HUES48 (cell line): ENCODE data around the gene TSPAN17.

ENCODE experiments used
- H3K27ac ChIP-seq: one replicate; pipeline ENCODE4 v1.7.0; 2013; ENCODE audit warnings: low read depth, low read length, inconsistent platforms
- H3K27me3 ChIP-seq: 2 replicates; pipeline ENCODE4 v1.6.1; 2013; ENCODE audit warnings: mild to moderate bottlenecking, low read length; ENCODE audit not compliant: control insufficient read depth, insufficient read depth
- H3K36me3 ChIP-seq: 2 replicates; pipeline ENCODE4 v1.6.1; 2013; ENCODE audit warnings: low read length; ENCODE audit not compliant: control insufficient read depth, insufficient read depth
- H3K4me1 ChIP-seq: 2 replicates; pipeline ENCODE4 v1.6.1; 2013; ENCODE audit warnings: mild to moderate bottlenecking, low read length; ENCODE audit not compliant: control insufficient read depth, insufficient read depth
- H3K4me3 ChIP-seq: 2 replicates; pipeline ENCODE4 v1.5.1; 2013; ENCODE audit warnings: mild to moderate bottlenecking, low read depth, low read length
- H3K9ac ChIP-seq: 2 replicates; pipeline ENCODE4 v1.6.1; 2013; ENCODE audit warnings: mild to moderate bottlenecking, low read depth, low read length, moderate library complexity
- H3K9me3 ChIP-seq: 2 replicates; pipeline ENCODE4 v1.6.1; 2013; ENCODE audit warnings: low read length; ENCODE audit not compliant: control insufficient read depth, insufficient read depth

The TSPAN17 gene

GRCh38 chr5:176653401-176654385 is 6.4 kb downstream of the TSPAN17 start:
- H3K9me3 ChIP-seq: no peaks in the 10 kb centered on the region
- H3K36me3 ChIP-seq: peaks cover 32% of the 10 kb centered on the region
- H3K9ac ChIP-seq: no peak overlapping the region
- H3K27ac ChIP-seq: no peak overlapping the region
- H3K4me1 ChIP-seq: peaks cover 3% of the 10 kb centered on the region; the same call in 1 of the 2 replicates
- no peak overlapping the region for H3K4me3 ChIP-seq
- H3K27me3 ChIP-seq: no peaks in the 10 kb centered on the region

DNA sequence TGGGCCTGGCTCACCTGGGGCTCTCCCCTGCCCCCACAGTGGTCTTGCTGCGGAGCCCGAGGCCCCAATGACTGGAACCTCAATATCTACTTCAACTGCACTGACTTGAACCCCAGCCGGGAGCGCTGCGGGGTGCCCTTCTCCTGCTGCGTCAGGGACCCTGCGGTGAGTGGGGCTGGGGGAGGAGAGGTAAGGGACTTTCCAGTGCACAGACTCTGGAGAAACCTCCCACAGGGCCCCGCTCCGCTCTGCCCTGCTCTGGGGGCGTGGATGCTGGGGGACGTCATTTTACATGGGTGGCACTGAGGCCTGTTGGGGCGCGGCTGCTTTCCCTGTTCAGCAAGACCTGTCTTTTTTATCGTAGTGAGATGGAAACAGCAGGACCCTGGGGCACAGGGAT is 7.6 kb downstream of the TSPAN17 start:
- peaks cover 3% of the 10 kb centered on the region; the same call in 1 of the 2 replicates for H3K4me1 ChIP-seq
- no peaks in the 10 kb centered on the region for H3K27me3 ChIP-seq
- H3K36me3 ChIP-seq: peaks cover 32% of the 10 kb centered on the region
- H3K9ac ChIP-seq: no peak overlapping the region
- H3K4me3 ChIP-seq: no peak overlapping the region
- no peaks in the 10 kb centered on the region for H3K9me3 ChIP-seq
- no peak overlapping the region for H3K27ac ChIP-seq

DNA sequence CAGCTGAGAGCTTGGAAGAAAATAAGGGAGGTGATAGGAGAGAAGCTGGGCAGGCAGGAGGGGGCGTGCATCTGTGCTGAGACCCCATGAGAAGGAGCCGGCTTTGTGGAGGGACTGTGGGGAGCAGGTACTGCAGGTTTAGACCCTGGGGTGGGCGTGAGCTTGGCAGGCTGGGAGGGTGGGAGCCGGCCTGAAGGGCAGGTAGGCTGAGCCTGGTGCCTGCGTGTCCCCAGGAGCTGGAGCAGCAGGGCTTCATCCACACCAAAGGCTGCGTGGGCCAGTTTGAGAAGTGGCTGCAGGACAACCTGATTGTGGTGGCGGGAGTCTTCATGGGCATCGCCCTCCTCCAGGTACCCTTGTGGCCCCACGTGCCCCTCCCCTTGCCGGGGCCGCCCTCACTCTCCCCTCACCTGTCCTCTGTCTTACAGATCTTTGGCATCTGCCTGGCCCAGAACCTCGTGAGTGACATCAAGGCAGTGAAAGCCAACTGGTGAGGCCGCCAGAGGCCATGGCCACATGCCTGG is 9.2 kb downstream of the TSPAN17 start:
- Histone ChIP-seq H3K9me3 (no peaks in the 10 kb centered on the region), H3K9ac (no peak overlapping the region), H3K27ac (no peak overlapping the region), H3K4me1 (no peaks in the 10 kb centered on the region), H3K27me3 (no peaks in the 10 kb centered on the region), H3K36me3 (peaks cover 32% of the 10 kb centered on the region), H3K4me3 (no peak overlapping the region)

GRCh38 chr5:176658007-176658599 is 10.8 kb downstream of the TSPAN17 start:
- Histone ChIP-seq H3K27ac (no peak overlapping the region), H3K4me1 (no peaks in the 10 kb centered on the region), H3K9me3 (no peaks in the 10 kb centered on the region), H3K27me3 (no peaks in the 10 kb centered on the region), H3K9ac (no peak overlapping the region), H3K4me3 (no peak overlapping the region), H3K36me3 (peaks cover 24% of the 10 kb centered on the region)

GRCh38 chr5:176658817-176659511 is 11.7 kb downstream of the TSPAN17 start:
- H3K9ac ChIP-seq: no peak overlapping the region
- no peak overlapping the region for H3K4me3 ChIP-seq
- no peaks in the 10 kb centered on the region for H3K9me3 ChIP-seq
- peaks cover 15% of the 10 kb centered on the region for H3K36me3 ChIP-seq
- no peaks in the 10 kb centered on the region for H3K27me3 ChIP-seq
- no peaks in the 10 kb centered on the region for H3K4me1 ChIP-seq
- H3K27ac ChIP-seq: no peak overlapping the region

DNA sequence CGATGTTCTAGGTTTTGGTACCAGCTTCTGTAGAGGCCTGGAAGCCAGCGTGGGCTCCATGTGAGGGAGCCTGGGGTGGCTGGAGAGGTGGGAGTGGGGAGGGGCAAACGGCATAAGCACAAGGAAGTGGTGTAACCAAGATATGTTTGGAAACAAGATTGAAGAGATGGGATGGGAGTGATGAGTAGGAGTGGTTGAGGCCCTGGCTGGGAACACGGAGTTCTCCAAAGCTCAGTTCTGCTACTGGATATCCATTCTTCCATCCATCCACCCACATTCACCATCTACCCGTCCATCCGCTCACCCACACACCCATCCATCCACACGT is 12.2 kb downstream of the TSPAN17 start:
- H3K27me3 ChIP-seq: no peaks in the 10 kb centered on the region
- H3K9me3 ChIP-seq: no peaks in the 10 kb centered on the region
- H3K36me3 ChIP-seq: peaks cover 14% of the 10 kb centered on the region
- no peak overlapping the region for H3K9ac ChIP-seq
- peaks cover 5% of the 10 kb centered on the region; the same call in 1 of the 2 replicates for H3K4me1 ChIP-seq
- no peak overlapping the region for H3K27ac ChIP-seq
- H3K4me3 ChIP-seq: no peak overlapping the region

DNA sequence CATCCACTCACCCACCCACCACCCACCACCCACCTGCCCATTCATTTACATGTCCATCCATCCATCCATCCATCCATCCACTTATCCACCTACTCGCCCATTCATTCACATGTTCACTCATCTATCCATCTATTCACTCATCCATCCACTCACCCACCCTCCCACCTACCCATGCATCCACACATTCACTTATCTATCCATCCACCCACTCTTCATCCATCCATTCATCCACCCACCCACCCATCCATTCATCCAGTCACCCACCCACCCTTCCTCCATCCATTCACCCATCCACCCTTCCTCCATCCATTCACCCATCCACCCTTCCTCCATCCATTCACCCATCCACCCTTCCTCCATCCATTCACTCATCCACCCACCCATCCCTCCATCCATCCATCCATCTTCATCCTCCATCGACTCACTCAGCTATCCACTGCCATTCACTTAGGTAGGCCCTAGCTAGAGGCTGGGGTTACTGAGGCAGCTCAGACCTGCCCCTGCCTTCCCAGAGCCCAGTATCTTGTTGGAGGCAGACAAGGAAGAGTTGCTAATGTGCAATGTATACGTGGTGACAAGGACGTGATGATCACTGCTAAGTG is 12.7 kb downstream of the TSPAN17 start:
- Histone ChIP-seq H3K27ac (no peak overlapping the region), H3K36me3 (peaks cover 10% of the 10 kb centered on the region), H3K4me1 (peaks cover 7% of the 10 kb centered on the region; the same call in 1 of the 2 replicates), H3K9ac (no peak overlapping the region), H3K27me3 (no peaks in the 10 kb centered on the region), H3K9me3 (no peaks in the 10 kb centered on the region), H3K4me3 (no peak overlapping the region)

DNA sequence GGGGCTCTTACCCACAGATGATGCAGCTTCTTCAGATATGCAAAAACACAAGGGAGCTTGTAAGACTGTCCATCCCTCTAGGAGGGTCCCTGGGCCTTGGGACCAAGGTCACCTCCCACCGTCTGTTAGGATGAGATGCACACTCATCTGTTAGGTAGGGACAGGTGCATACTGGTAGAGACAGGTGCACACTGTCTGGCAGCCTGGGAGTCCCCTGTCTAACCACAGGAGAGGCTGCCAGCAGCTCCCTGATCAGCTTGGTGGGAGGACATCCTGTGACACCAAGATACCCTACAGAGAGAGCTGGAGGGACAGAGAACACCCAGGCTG is 13.2 kb downstream of the TSPAN17 start:
- Histone ChIP-seq H3K27ac (no peak overlapping the region), H3K4me1 (peaks cover 8% of the 10 kb centered on the region; the same call in 1 of the 2 replicates), H3K9me3 (no peaks in the 10 kb centered on the region), H3K36me3 (peaks cover 5% of the 10 kb centered on the region; the same call in 1 of the 2 replicates), H3K9ac (no peak overlapping the region), H3K27me3 (no peaks in the 10 kb centered on the region), H3K4me3 (no peak overlapping the region)

DNA sequence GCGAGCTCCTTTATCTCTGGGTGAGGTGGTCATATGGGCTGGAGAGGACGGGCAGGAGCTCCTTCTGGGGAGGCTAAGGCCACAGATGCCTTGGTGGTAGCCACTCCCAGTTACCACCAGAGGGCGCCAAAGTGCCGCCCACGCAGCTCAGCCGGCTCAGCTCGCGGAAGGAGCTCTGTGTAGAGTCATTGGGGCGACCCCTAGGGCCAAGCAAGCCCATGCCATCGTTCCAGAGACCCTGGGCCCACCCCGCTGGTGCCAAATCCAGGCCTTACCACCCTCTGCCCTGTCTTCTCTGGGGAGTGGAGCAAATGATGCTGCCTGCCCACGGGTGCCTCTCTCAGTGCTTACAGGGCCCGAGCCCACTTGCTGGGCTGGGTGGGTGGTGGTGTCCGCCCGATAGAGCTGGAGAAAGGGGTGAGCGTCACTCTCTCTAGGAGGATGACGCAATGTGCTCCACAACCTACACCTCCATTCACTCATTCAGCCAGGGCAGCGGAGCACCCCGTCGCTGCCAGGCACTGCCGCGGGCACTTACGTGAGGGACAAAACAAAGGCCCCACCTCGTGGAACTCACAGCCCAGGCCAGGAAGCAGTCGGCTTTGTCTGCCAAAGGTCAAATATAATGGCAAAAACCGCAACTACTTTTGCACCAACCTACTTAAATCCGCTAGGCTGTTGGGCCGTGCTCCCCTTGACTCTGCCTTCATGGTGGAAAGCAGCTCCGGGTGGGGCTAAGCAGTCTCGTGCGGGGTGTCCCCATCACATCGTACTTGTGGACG is 13.8 kb downstream of the TSPAN17 start:
- Histone ChIP-seq H3K4me1 (peaks cover 8% of the 10 kb centered on the region; the same call in 1 of the 2 replicates), H3K27me3 (no peaks in the 10 kb centered on the region), H3K9ac (no peak overlapping the region), H3K9me3 (no peaks in the 10 kb centered on the region), H3K36me3 (peaks cover 1% of the 10 kb centered on the region; the same call in 1 of the 2 replicates), H3K4me3 (no peak overlapping the region), H3K27ac (no peak overlapping the region)

DNA sequence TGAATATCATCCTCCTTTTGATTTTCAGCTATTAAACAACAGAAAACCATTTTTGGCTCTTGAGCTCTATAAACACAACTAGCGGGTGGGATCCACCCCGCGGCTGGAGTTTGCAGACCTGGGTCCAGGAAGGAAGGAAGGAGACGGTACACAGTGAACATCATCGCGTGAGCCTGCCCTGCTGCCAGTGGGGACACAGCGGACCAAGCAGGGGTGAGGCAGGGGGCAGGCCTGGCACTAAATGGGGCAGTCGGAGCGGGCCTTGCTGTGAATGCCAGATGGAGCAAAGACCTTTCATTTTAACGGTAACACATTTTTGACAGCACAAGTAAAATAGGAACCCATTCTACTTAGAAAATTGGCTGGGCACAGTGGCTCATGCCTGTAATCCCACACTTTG is 14.4 kb downstream of the TSPAN17 start:
- Histone ChIP-seq H3K9me3 (no peaks in the 10 kb centered on the region), H3K27ac (no peak overlapping the region), H3K4me1 (peaks cover 8% of the 10 kb centered on the region; the same call in 1 of the 2 replicates), H3K27me3 (no peaks in the 10 kb centered on the region), H3K9ac (no peak overlapping the region), H3K4me3 (no peak overlapping the region), H3K36me3 (no peaks in the 10 kb centered on the region)
